Keratinocyte (primary cell): ENCODE measurements around the gene SNTG2. TPM values are rescaled to one million over a fixed set of nuclear protein-coding genes. Genes with fewer than 3 reads are reported as not detected.
"Not testable (repeated sequence)": the region's sequence is repeated elsewhere in the genome, so short reads cannot be mapped to it uniquely, and the experiment has no call there.

Source experiments
- DNase-seq: peaks from one replicate; pipeline ENCODE4 v3.0.0-alpha.2; 2011; ENCODE audit warnings: low read depth, missing footprints, low spot score
- FAIRE-seq: peaks from 2 replicates; lab custom pipeline; 2011; peaks lifted over from hg19 to GRCh38; lab: Jason Lieb, UNC
- H2AFZ ChIP-seq: 2 replicates; pipeline ENCODE4 v1.6.0; 2012; ENCODE audit warnings: low read length, control low read depth, inconsistent platforms; ENCODE audit not compliant: control insufficient read depth
- H3K27ac ChIP-seq: 2 replicates; pipeline ENCODE4 v1.5.1; 2011; ENCODE audit warnings: low read length; ENCODE audit not compliant: control insufficient read depth, insufficient read depth
- H3K27me3 ChIP-seq: 3 replicates; pipeline ENCODE4 v1.6.0; 2011; ENCODE audit warnings: low read length; ENCODE audit not compliant: control insufficient read depth, insufficient read depth; ENCODE audit errors: extremely low read depth
- H3K36me3 ChIP-seq, 2 experiments: 2 replicates in 1 of 2; 3 replicates in 1 of 2; pipeline ENCODE4 v1.5.1; 2011; ENCODE audit warnings: low read length in 2 of 2, mild to moderate bottlenecking in 1 of 2; ENCODE audit not compliant: control insufficient read depth in 2 of 2, insufficient read depth in 2 of 2; ENCODE audit errors: extremely low read depth in 1 of 2
- H3K4me1 ChIP-seq: 3 replicates; pipeline ENCODE4 v1.5.1; 2011; ENCODE audit warnings: low read length; ENCODE audit not compliant: control insufficient read depth, insufficient read depth; ENCODE audit errors: extremely low read depth
- H3K4me2 ChIP-seq: 3 replicates; pipeline ENCODE4 v1.6.0; 2011; ENCODE audit warnings: low read depth, low read length; ENCODE audit not compliant: control insufficient read depth, insufficient read depth; ENCODE audit errors: extremely low read depth
- H3K4me3 ChIP-seq, 3 experiments: fragments of 200-600 bp in 1 of 3; sonication (generic) in 1 of 3; 2 replicates in 2 of 3; 3 replicates in 1 of 3; pipeline ENCODE4 v1.5.1; 2011 to 2016; ENCODE audit warnings: low read length in 3 of 3, mild to moderate bottlenecking in 3 of 3, control low read depth in 2 of 3, inconsistent platforms in 1 of 3, low read depth in 1 of 3, mixed read lengths in 1 of 3, mixed run types in 1 of 3, moderate library complexity in 1 of 3; ENCODE audit not compliant: control insufficient read depth in 2 of 3, insufficient read depth in 2 of 3; ENCODE audit errors: extremely low read depth in 1 of 3
- H3K79me2 ChIP-seq: 2 replicates; pipeline ENCODE4 v1.6.0; 2012; ENCODE audit warnings: low read length; ENCODE audit not compliant: control insufficient read depth, insufficient read depth
- H3K9ac ChIP-seq: 3 replicates; pipeline ENCODE4 v1.6.0; 2011; ENCODE audit warnings: low read length; ENCODE audit not compliant: control insufficient read depth, insufficient read depth; ENCODE audit errors: extremely low read depth
- H3K9me1 ChIP-seq: 3 replicates; pipeline ENCODE4 v1.6.0; 2011; ENCODE audit warnings: low read length; ENCODE audit not compliant: control insufficient read depth, insufficient read depth; ENCODE audit errors: extremely low read depth
- H3K9me3 ChIP-seq: 2 replicates; pipeline ENCODE4 v1.5.1; 2012; ENCODE audit warnings: low read depth, low read length; ENCODE audit not compliant: control insufficient read depth
- H4K20me1 ChIP-seq: 3 replicates; pipeline ENCODE4 v1.6.0; 2011; ENCODE audit warnings: low read length; ENCODE audit not compliant: control insufficient read depth, insufficient read depth; ENCODE audit errors: extremely low read depth
- EZH2 ChIP-seq: IDR thresholded peaks from one replicate; pipeline ENCODE4 v1.6.1; 2012; ENCODE audit warnings: inconsistent platforms, mild to moderate bottlenecking, low read length, moderate library complexity
- dilution Hi-C: fragments of 300-500 bp; cut with MboI; formaldehyde crosslinking; loops from one replicate; pipeline ENCODE4 v1.7.0; 2020; ENCODE audit warnings: low sequenced_read_pairs; ENCODE audit not compliant: extremely low pct_ligation_motif_present
- polyA plus RNA-seq, 5 experiments: library from polyadenylated mRNA; depleted of rRNA in 3 of 5; stranded (reverse) in 3 of 5; stranded (forward) in 1 of 5; unstranded in 1 of 5; fragments of >200 nt; gene quantifications; 1 replicate in 1 of 5; 2 replicates in 3 of 5; 3 replicates in 1 of 5; pipeline versions ENCODE4 v1.2.1 to v1.2.3, GENCODE V29; 2011 to 2012; ENCODE audit warnings: missing spikeins in 2 of 5, low read depth in 1 of 5, low replicate concordance in 1 of 5
- TF ChIP-seq, protein P1 (sequence below), 3 experiments: IDR thresholded peaks in 1 of 3; conservative IDR thresholded peaks in 1 of 3; optimal IDR thresholded peaks in 1 of 3; 2 replicates in 2 of 3; 3 replicates in 1 of 3; pipeline versions ENCODE3 to v1.5.1; 2011; ENCODE audit warnings: low read length in 3 of 3, mild to moderate bottlenecking in 3 of 3, moderate library complexity in 2 of 3, control low read depth in 1 of 3, inconsistent platforms in 1 of 3; ENCODE audit not compliant: insufficient read depth in 2 of 3; ENCODE audit errors: extremely low read depth in 1 of 3

The SNTG2 gene
- polyA plus RNA-seq, 1 donor (not counting 4 experiments of a cell fraction or from before 2014, with no cell fraction given): not detected

DNA sequence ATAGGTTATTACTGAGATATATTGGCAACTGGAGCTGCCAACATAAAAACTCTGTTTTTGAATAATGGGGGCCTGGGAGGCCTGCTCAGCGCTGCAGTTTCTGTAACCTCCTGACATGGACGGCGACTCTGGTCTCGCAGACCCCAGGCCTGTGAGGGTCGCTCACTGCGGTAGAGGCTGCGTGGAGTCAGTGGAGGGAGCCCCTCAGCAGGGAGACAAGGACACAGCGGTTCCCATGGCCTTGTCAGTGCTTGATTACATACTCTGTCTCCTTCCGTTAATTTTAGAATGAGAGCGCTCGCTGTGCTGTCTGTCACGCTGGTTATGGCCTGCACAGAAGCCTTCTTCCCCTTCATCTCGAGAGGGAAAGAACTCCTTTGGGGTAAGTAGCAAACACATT is 463.5 kb downstream of the SNTG2 start:
- Histone ChIP-seq H3K4me1 (no peaks in the 10 kb centered on the region), H3K4me3 (no peak overlapping the region), H3K9ac (no peak overlapping the region), H3K9me3 (peaks cover 6% of the 10 kb centered on the region), H3K9me1 (no peaks in the 10 kb centered on the region), H3K27ac (no peak overlapping the region), H3K4me2 (no peak overlapping the region), H2AFZ (no peak overlapping the region), H3K79me2 (no peaks in the 10 kb centered on the region), H3K27me3 (no peaks in the 10 kb centered on the region), H3K36me3 (no peaks in the 10 kb centered on the region), H4K20me1 (no peaks in the 10 kb centered on the region)
- FAIRE-seq (no peak), DNase-seq (no peak)
- TF ChIP-seq, protein P1, sequence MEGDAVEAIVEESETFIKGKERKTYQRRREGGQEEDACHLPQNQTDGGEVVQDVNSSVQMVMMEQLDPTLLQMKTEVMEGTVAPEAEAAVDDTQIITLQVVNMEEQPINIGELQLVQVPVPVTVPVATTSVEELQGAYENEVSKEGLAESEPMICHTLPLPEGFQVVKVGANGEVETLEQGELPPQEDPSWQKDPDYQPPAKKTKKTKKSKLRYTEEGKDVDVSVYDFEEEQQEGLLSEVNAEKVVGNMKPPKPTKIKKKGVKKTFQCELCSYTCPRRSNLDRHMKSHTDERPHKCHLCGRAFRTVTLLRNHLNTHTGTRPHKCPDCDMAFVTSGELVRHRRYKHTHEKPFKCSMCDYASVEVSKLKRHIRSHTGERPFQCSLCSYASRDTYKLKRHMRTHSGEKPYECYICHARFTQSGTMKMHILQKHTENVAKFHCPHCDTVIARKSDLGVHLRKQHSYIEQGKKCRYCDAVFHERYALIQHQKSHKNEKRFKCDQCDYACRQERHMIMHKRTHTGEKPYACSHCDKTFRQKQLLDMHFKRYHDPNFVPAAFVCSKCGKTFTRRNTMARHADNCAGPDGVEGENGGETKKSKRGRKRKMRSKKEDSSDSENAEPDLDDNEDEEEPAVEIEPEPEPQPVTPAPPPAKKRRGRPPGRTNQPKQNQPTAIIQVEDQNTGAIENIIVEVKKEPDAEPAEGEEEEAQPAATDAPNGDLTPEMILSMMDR (optimal IDR thresholded peaks at IDR 0.05 in 1 of 3, IDR thresholded peaks at IDR 0.05 in 1 of 3, conservative IDR thresholded peaks at IDR 0.05 in 1 of 3; ENCODE audit: extremely low read depth in 1 of 3, insufficient read depth in 2 of 3, low read length in 3 of 3): no peak
- TF ChIP-seq EZH2: no peak
- dilution Hi-C loops: no loop called here

DNA sequence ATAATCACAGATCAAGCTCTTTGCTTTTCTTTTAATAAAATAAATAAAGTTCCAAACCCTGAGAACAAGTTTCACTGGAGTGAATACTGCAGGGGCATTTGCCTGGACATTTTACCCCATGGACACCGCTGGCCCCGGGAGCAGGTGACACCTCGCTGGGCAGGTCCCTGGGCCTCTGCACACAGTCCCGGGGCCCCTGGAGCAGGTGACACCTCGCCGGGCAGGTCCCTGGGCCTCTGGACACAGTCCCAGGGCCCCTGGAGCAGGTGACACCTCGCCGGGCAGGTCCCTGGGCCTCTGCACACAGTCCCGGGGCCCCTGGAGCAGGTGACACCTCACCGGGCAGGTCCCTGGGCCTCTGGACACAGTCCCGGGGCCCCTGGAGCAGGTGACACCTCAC is 464.3 kb downstream of the SNTG2 start:
- H3K4me3 ChIP-seq, H3K9me1 ChIP-seq, H3K9me3 ChIP-seq, dilution Hi-C loops, DNase-seq, FAIRE-seq, H2AFZ ChIP-seq, H3K4me1 ChIP-seq, H3K27me3 ChIP-seq, H4K20me1 ChIP-seq, H3K4me2 ChIP-seq, H3K36me3 ChIP-seq, H3K27ac ChIP-seq, H3K9ac ChIP-seq, H3K79me2 ChIP-seq: not testable (repeated sequence)

DNA sequence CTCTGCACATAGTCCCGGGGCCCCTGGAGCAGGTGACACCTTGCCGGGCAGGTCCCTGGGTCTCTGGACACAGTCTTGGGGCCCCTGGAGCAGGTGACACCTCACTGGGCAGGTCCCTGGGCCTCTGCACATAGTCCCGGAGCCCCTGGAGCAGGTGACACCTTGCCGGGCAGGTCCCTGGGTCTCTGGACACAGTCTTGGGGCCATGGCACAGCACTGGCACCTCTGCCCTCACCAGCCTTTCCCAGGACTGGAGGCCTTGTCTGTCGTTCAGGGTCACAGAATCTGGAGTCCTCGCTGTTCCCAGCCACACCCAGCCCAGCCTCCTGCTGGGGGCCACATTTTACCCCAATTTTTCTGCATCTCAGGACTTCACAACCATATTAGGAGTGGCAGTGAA is 464.9 kb downstream of the SNTG2 start:
- H3K9ac ChIP-seq: no peak overlapping the region
- no peaks in the 10 kb centered on the region for H3K79me2 ChIP-seq
- H2AFZ ChIP-seq: no peak overlapping the region
- no peaks in the 10 kb centered on the region for H4K20me1 ChIP-seq
- no peaks in the 10 kb centered on the region for H3K36me3 ChIP-seq
- dilution Hi-C loops: no loop called here
- TF ChIP-seq, protein P1 (optimal IDR thresholded peaks at IDR 0.05 in 1 of 3, IDR thresholded peaks at IDR 0.05 in 1 of 3, conservative IDR thresholded peaks at IDR 0.05 in 1 of 3; ENCODE audit: extremely low read depth in 1 of 3, insufficient read depth in 2 of 3, low read length in 3 of 3): no peak
- TF ChIP-seq EZH2: no peak
- H3K4me2 ChIP-seq: no peak overlapping the region
- DNase-seq: no peak
- no peaks in the 10 kb centered on the region for H3K9me1 ChIP-seq
- H3K27me3 ChIP-seq: no peaks in the 10 kb centered on the region
- no peaks in the 10 kb centered on the region for H3K4me1 ChIP-seq
- H3K27ac ChIP-seq: no peak overlapping the region
- no peak overlapping the region for H3K4me3 ChIP-seq
- H3K9me3 ChIP-seq: peaks cover 6% of the 10 kb centered on the region
- FAIRE-seq: no peak
